GM12878 (cell line): ENCODE results near the gene ANKDD1B. TPM values are rescaled to one million over a fixed set of nuclear protein-coding genes. Genes with fewer than 3 reads are reported as not detected.

ENCODE experiments used
- ATAC-seq: fragments of 200-7000 bp; cut with Tn5 transposase; 3 replicates; pipeline ENCODE4 v1.9.1; 2020; ENCODE audit warnings: mild to moderate bottlenecking, moderate library complexity
- BruUV-seq: library from RNA; stranded (reverse); fragments of 400-500 nt; replicated peaks from 2 replicates; lab custom pipeline; 2021; lab: Mats Ljungman, UMichigan
- CTCF ChIA-PET: fragments of 300-600 bp; sonication (Branson Sonifier 250); formaldehyde crosslinking; extraction: SDS; loops from one replicate; lab custom pipeline; 2021; ENCODE audit warnings: inconsistent platforms; lab: Yijun Ruan, JAX
- POLR2A ChIA-PET: fragments of 350-600 bp; formaldehyde crosslinking; extraction: SDS; loops from one replicate; lab custom pipeline; 2021; ENCODE audit warnings: inconsistent platforms; lab: Charles Lee
- RAD21 ChIA-PET: fragments of 300-600 bp; sonication (Branson Sonifier 250); formaldehyde crosslinking; loops from one replicate; lab custom pipeline; 2023; ENCODE audit warnings: antibody characterized with exemption; ENCODE audit not compliant: unreplicated experiment; lab: Charles Lee
- SMC1A ChIA-PET: fragments of 300-600 bp; sonication (Branson Sonifier 250); formaldehyde crosslinking; loops from one replicate; lab custom pipeline; 2023; ENCODE audit not compliant: unreplicated experiment, uncharacterized antibody; lab: Charles Lee
- DNase-seq: peaks from one replicate; pipeline ENCODE4 v3.0.0-alpha.2; 2011; ENCODE audit warnings: low read depth, low spot score
- FAIRE-seq: peaks from 3 replicates; lab custom pipeline; 2011; peaks lifted over from hg19 to GRCh38; lab: Jason Lieb, UNC
- H2AFZ ChIP-seq: 2 replicates; pipeline ENCODE4 v1.6.0; 2011; ENCODE audit warnings: low read depth, low read length, control low read depth; ENCODE audit not compliant: control insufficient read depth
- H3K27ac ChIP-seq: 2 replicates; pipeline ENCODE4 v1.5.1; 2011; ENCODE audit warnings: control low read depth; ENCODE audit not compliant: control insufficient read depth, insufficient read depth
- H3K27me3 ChIP-seq, 2 experiments: replicated peaks in 1 of 2; 2 replicates each; pipeline versions ENCODE4 v1.6.0 to v1.6.1; 2011; ENCODE audit warnings: low read length in 1 of 2; ENCODE audit not compliant: control insufficient read depth in 2 of 2, insufficient read depth in 2 of 2
- H3K36me3 ChIP-seq, 2 experiments: 2 replicates each; pipeline ENCODE4 v1.5.1; 2011; ENCODE audit warnings: low read length in 1 of 2; ENCODE audit not compliant: control insufficient read depth in 2 of 2, insufficient read depth in 2 of 2
- H3K4me1 ChIP-seq: 2 replicates; pipeline ENCODE4 v1.6.1; 2011; ENCODE audit warnings: mild to moderate bottlenecking, low read length, moderate library complexity, mixed read lengths; ENCODE audit not compliant: control insufficient read depth, insufficient read depth
- H3K4me2 ChIP-seq: 2 replicates; pipeline ENCODE4 v1.6.0; 2011; ENCODE audit warnings: control low read depth; ENCODE audit not compliant: control insufficient read depth, insufficient read depth
- H3K4me3 ChIP-seq: fragments of 200-600 bp; sonication (generic); 2 replicates; pipeline ENCODE4 v1.5.1; 2016
- H3K79me2 ChIP-seq: 2 replicates; pipeline ENCODE4 v1.6.0; 2011; ENCODE audit warnings: low read length; ENCODE audit not compliant: control insufficient read depth, insufficient read depth
- H3K9ac ChIP-seq: 2 replicates; pipeline ENCODE4 v1.8.0; 2011; ENCODE audit warnings: low read length, control low read depth, mixed read lengths; ENCODE audit not compliant: control insufficient read depth, insufficient read depth
- H3K9me3 ChIP-seq: replicated peaks from 3 replicates; pipeline ENCODE4 v1.5.1; 2011; ENCODE audit warnings: mild to moderate bottlenecking, low read length; ENCODE audit not compliant: control insufficient read depth, insufficient read depth
- H4K20me1 ChIP-seq: 2 replicates; pipeline ENCODE4 v1.6.0; 2011; ENCODE audit not compliant: control insufficient read depth, insufficient read depth
- CBX5 ChIP-seq: sonication (generic); IDR thresholded peaks from 2 replicates; pipeline ENCODE4 v1.6.1; 2016; ENCODE audit warnings: low read depth, moderate library complexity, mild to moderate bottlenecking, inconsistent platforms
- CREB1 ChIP-seq: IDR thresholded peaks from 2 replicates; pipeline ENCODE4 v1.6.1; 2012; ENCODE audit warnings: low read depth, mild to moderate bottlenecking, inconsistent platforms
- ETV6 ChIP-seq, 2 experiments: fragments of 450-650 bp in 1 of 2; IDR thresholded peaks in 1 of 2; conservative IDR thresholded peaks in 1 of 2; 2 replicates each; pipeline ENCODE4 v1.6.1; 2014; ENCODE audit warnings: antibody characterized with exemption in 1 of 2, borderline replicate concordance in 1 of 2, low read depth in 1 of 2, mild to moderate bottlenecking in 1 of 2, moderate library complexity in 1 of 2
- FOXK2 ChIP-seq: fragments of 450-650 bp; IDR thresholded peaks from 2 replicates; pipeline ENCODE4 v1.6.1; 2017; ENCODE audit warnings: mild to moderate bottlenecking, moderate library complexity
- HDGF ChIP-seq: fragments of 450-650 bp; IDR thresholded peaks from 2 replicates; pipeline ENCODE4 v1.6.1; 2016; ENCODE audit warnings: antibody characterized with exemption
- IRF3 ChIP-seq: fragments of 450-650 bp; IDR thresholded peaks from 2 replicates; pipeline ENCODE4 v1.6.1; 2014; ENCODE audit warnings: mild to moderate bottlenecking
- NFYA ChIP-seq: IDR thresholded peaks from 2 replicates; pipeline ENCODE4 v1.6.1; 2011; ENCODE audit warnings: low read depth, mild to moderate bottlenecking, low read length, improper control_type of control experiment, borderline replicate concordance
- SREBF2 ChIP-seq: IDR thresholded peaks from 2 replicates; pipeline ENCODE4 v1.6.1; 2012; ENCODE audit warnings: mild to moderate bottlenecking, low read length
- STAT3 ChIP-seq: IDR thresholded peaks from 2 replicates; pipeline ENCODE4 v1.6.1; 2011; ENCODE audit warnings: low read depth, low read length, improper control_type of control experiment
- ZNF207 ChIP-seq: fragments of 450-650 bp; IDR thresholded peaks from 2 replicates; pipeline ENCODE4 v1.6.1; 2014; ENCODE audit warnings: antibody characterized with exemption, mild to moderate bottlenecking, borderline replicate concordance
- WGBS: methylation state at CpG from one replicate; pipeline ENCODE4 v1.1.6; 2016; ENCODE audit warnings: low lambda C conversion rate; ENCODE audit not compliant: insufficient replicate concordance, insufficient coverage; ENCODE audit errors: missing lambda C conversion rate; 5-methylcytosine and 5-hydroxymethylcytosine counted together
- in situ Hi-C: fragments of 300-500 bp; cut with MboI; formaldehyde crosslinking; loops from 9 replicates; pipeline ENCODE4 v1.14.3; 2018; ENCODE audit warnings: mixed read lengths
- intact Hi-C: fragments of 100-400 bp; cut with micrococcal nuclease; formaldehyde crosslinking; loops from one replicate; pipeline ENCODE4 v1.14.2; 2022; ENCODE audit not compliant: unreplicated experiment
- polyA plus RNA-seq, 11 experiments: library from polyadenylated mRNA; depleted of rRNA in 4 of 11; unstranded in 6 of 11; stranded (reverse) in 5 of 11; fragments of >200 nt; fragmentation: Nextera tagmentation in 4 of 11; fragmentation: Illumina TruSeq in 1 of 11; extraction: Ambion mirVana in 4 of 11; extraction: Trizol in 1 of 11; gene quantifications; 1 replicate in 1 of 11; 2 replicates in 10 of 11; pipeline versions ENCODE4 v1.2.1 to v1.2.3, GENCODE V29; 2011 to 2016; ENCODE audit warnings: inconsistent platforms in 2 of 11, missing spikeins in 2 of 11, low read depth in 1 of 11
- total RNA-seq, 4 experiments: library from RNA; depleted of rRNA in 3 of 4; stranded (reverse); fragments of >200 nt in 3 of 4; fragmentation: Illumina TruSeq in 1 of 4; extraction: Trizol in 1 of 4; gene quantifications; 2 replicates each; pipeline versions ENCODE4 v1.2.1 to v1.2.3, GENCODE V29; 2013 to 2021
- TF ChIP-seq, protein P1 (sequence below): IDR thresholded peaks from 2 replicates; pipeline ENCODE4 v1.6.1; 2011; ENCODE audit warnings: low read depth, low read length, improper control_type of control experiment, borderline replicate concordance

ANKDD1B gene
- total and polyA plus RNA-seq, 10 of the 15 experiments (the other 5 are each of a cell fraction or from before 2014, with no cell fraction given), result 0.34 to 2.4 (median 0.80) TPM

GRCh38 chr5:75662061-75662460 is 50.8 kb downstream of the ANKDD1B start:
- no peaks in the 10 kb centered on the region for H3K27me3 ChIP-seq
- TF ChIP-seq SREBF2 (no peak), CREB1 (no peak), IRF3 (no peak)
- in situ Hi-C loops, result no loop called here
- intact Hi-C loops, result loop anchor here (10.0 kb wide), 1 partner anchor 247 kb away; no protein-coding TSS in a partner anchor
- H4K20me1 ChIP-seq, result no peaks in the 10 kb centered on the region
- no peak overlapping the region for H3K27ac ChIP-seq
- H3K4me3 ChIP-seq, result no peak overlapping the region
- ATAC-seq, result no peak
- BruUV-seq, result no TSS peak
- no peaks in the 10 kb centered on the region for H3K36me3 ChIP-seq
- ChIA-PET POLR2A (no interaction called here), RAD21 (interaction anchor here (4.6 kb wide), 1 partner anchor 95 kb away, joined by 19 read pairs; no protein-coding TSS in a partner anchor), CTCF (interaction anchor here (0.6 kb wide), 1 partner anchor 418 kb away, joined by 3 read pairs; no protein-coding TSS in a partner anchor), SMC1A (interaction anchor here (1.2 kb wide), 1 partner anchor 13 kb away, joined by 4 read pairs; no protein-coding TSS in a partner anchor)
- FAIRE-seq, result no peak
- no peak overlapping the region for H2AFZ ChIP-seq
- 93% methylated on average over 2 of the region's 2 CpGs for WGBS
- peaks cover 11% of the 10 kb centered on the region; the same call in 1 of the 2 replicates for H3K4me1 ChIP-seq
- DNase-seq, result no peak
- no peaks in the 10 kb centered on the region for H3K79me2 ChIP-seq
- H3K9ac ChIP-seq, result no peak overlapping the region
- no peak overlapping the region for H3K4me2 ChIP-seq
- no peaks in the 10 kb centered on the region for H3K9me3 ChIP-seq

GRCh38 chr5:75663579-75664284 is 52.5 kb downstream of the ANKDD1B start:
- ATAC-seq, result no peak
- intact Hi-C loops, result loop anchor here (10.0 kb wide), 1 partner anchor 249 kb away; no protein-coding TSS in a partner anchor
- in situ Hi-C loops, result no loop called here
- Histone ChIP-seq H3K9me3 (no peaks in the 10 kb centered on the region), H3K4me3 (no peak overlapping the region), H2AFZ (no peak overlapping the region), H3K27me3 (no peaks in the 10 kb centered on the region), H4K20me1 (no peaks in the 10 kb centered on the region), H3K4me1 (peaks cover 16% of the 10 kb centered on the region), H3K9ac (no peak overlapping the region), H3K4me2 (no peak overlapping the region), H3K36me3 (no peaks in the 10 kb centered on the region), H3K27ac (no peak overlapping the region), H3K79me2 (no peaks in the 10 kb centered on the region)
- 80% methylated on average over 12 of the region's 12 CpGs for WGBS
- ChIA-PET POLR2A (interaction anchor here (0.7 kb wide), 1 partner anchor 16 kb away, joined by 5 read pairs; no protein-coding TSS in a partner anchor), SMC1A (interaction anchor here (0.6 to 1.2 kb wide), 4 partner anchors 17 to 591 kb away, joined by 3 read pairs; partner anchors contain the start of gene HMGCR), CTCF (no interaction called here), RAD21 (interaction anchor here (1.3 to 1.8 kb wide), 2 partner anchors 15 to 17 kb away, joined by 3 to 5 read pairs; no protein-coding TSS in a partner anchor)
- TF ChIP-seq FOXK2 (no peak), NFYA (no peak), ETV6 (conservative IDR thresholded peaks at IDR 0.05 in 1 of 2, IDR thresholded peaks at IDR 0.05 in 1 of 2; ENCODE audit: borderline replicate concordance in 1 of 2, low read depth in 1 of 2) (no peak), ZNF207 (no peak), STAT3 (no peak), HDGF (no peak), IRF3 (no peak), CBX5 (no peak)
- TF ChIP-seq, protein P1, sequence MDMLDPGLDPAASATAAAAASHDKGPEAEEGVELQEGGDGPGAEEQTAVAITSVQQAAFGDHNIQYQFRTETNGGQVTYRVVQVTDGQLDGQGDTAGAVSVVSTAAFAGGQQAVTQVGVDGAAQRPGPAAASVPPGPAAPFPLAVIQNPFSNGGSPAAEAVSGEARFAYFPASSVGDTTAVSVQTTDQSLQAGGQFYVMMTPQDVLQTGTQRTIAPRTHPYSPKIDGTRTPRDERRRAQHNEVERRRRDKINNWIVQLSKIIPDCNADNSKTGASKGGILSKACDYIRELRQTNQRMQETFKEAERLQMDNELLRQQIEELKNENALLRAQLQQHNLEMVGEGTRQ, result no peak
- DNase-seq, result no peak
- FAIRE-seq, result no peak
- no TSS peak for BruUV-seq
